HG03575 (cell line): Measurements from ENCODE around the gene ZNF222.
A peak's percentile ranks its signal among the peaks of the same experiment; 100 is the strongest.

ENCODE experiments used
- ATAC-seq: cut with Tn5 transposase; IDR thresholded peaks from one replicate; pipeline ENCODE4 v1.9.1; 2021; ENCODE audit not compliant: unreplicated experiment, insufficient number of reproducible peaks, low FRiP score; ENCODE audit errors: extremely low read depth

ZNF222 gene

GRCh38 chr19:44050740-44051649 lies 25.8 kb downstream of the ZNF222 start:
- no peak for ATAC-seq

- ATAC-seq = no peak
Observed at GRCh38 chr19:44051650-44052402, 26.6 kb downstream of the ZNF222 start, which contains the start of gene ZNF223. TSS of gene ZNF223 (plus strand) at chr19:44052036. CDS start at chr19:44055177, 3,141 bp downstream.

GRCh38 chr19:44055870-44056269 lies 30.7 kb downstream of the ZNF222 start:
- ATAC-seq = no peak

- ATAC-seq = no peak
Observed at GRCh38 chr19:44059229-44059628, 34.0 kb downstream of the ZNF222 start.

- ATAC-seq = no peak
Observed at GRCh38 chr19:44061038-44061437, 35.9 kb downstream of the ZNF222 start.

GRCh38 chr19:44066305-44066704 lies 41.1 kb downstream of the ZNF222 start:
- ATAC-seq = no peak

GRCh38 chr19:44069415-44069814 lies 44.2 kb downstream of the ZNF222 start:
- no peak for ATAC-seq

GRCh38 chr19:44071824-44072542 lies 46.8 kb downstream of the ZNF222 start, which contains the start of gene ZNF284:
TSS of gene ZNF284 (plus strand) at chr19:44072159. CDS start at chr19:44076390, 4,231 bp downstream.
- peak; percentile 73 for ATAC-seq

- no peak for ATAC-seq
Observed at GRCh38 chr19:44072543-44073401, 47.6 kb downstream of the ZNF222 start.

GRCh38 chr19:44076325-44076724 lies 51.1 kb downstream of the ZNF222 start:
- no peak for ATAC-seq
